ENCODE measurements around the gene DNAJC18.

- TF ChIP-seq CTCF (IDR thresholded peaks at IDR 0.05), result no peak
- TF ChIP-seq POLR2A (IDR thresholded peaks at IDR 0.05), result no peak
Measured at GRCh38 chr5:139379626-139380449, 59.5 kb downstream of the DNAJC18 start.

All from right lobe of liver (tissue), 4 donors.